GM18511 (cell line): ENCODE data around the gene HDAC11.
"Not testable (repeated sequence)": the region's sequence is repeated elsewhere in the genome, so short reads cannot be mapped to it uniquely, and the experiment has no call there.

Experiments used
- ATAC-seq: cut with Tn5 transposase; IDR thresholded peaks from one replicate; pipeline ENCODE4 v1.9.1; 2021; ENCODE audit warnings: mild to moderate bottlenecking, moderate library complexity; ENCODE audit not compliant: unreplicated experiment

HDAC11 gene

DNA sequence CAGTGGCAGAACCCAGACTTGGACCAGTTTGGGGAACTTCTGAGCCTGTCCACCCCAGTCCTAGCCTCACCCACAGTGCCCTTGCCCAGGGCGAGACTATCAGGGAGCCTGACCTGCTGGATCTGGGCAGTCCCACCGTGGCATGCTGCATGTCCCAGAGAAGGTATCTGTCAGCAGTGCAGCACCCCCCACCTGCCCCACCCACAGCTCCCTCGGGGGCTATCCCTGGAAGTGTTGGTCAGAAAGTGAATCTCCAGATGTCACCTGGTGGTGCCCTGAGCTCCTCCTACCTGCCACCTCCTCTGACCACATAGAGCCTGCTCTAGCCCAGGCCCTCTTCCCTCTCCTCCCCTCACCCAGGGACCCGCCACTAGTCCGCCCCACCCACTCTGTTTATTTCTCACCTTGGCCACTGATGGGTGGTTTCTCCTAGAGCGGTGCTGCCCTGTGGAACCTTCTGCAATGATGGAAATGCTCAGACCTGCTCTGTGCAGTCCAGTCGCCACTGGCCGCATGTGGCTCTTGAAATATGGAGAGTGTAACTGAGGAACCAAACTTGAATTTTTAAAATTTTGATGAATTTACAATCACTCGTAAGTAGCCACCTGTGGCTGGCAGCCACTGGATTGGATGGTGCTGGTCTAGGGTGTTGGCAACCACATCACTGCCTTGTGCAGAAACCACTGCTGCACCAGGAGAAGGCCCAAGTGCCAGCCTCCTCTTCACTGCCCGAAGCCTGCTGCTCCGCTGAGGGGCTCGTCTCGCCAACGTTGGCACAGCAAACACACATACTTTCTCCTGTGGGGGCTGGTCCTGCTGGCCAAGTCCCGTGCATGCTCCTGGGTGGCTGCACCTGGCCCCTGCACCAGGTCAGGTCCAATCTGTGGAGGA is 13.1 kb downstream of the HDAC11 start:
- no peak for ATAC-seq

DNA sequence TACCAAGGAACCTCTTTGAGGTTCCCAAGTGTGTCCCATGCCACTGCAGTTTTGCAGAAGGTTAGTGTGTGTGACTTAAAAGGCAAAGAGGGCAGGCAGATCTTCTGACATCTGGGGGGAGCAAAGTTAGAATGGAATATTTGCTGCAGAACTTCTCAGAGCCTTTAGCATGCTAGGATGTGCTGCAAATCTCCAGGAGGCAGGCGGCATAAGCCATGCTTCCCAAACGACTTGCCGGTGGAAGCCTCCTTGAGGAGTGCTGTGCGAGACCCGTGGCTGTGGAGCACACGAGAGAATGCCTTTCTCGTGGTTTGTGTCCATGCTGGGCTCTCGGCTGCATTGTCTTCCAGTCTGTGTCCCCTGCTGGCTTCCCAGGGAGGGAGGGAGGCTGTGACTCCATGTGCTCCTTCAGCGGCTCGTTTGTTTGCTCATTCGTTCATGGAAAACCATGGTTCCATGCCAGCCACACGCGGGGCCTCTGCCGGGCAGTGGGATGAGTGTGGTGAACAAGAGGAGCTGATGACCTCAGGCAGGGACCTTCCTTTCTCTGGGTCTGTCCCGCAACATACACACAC is 13.8 kb downstream of the HDAC11 start:
- no peak for ATAC-seq

DNA sequence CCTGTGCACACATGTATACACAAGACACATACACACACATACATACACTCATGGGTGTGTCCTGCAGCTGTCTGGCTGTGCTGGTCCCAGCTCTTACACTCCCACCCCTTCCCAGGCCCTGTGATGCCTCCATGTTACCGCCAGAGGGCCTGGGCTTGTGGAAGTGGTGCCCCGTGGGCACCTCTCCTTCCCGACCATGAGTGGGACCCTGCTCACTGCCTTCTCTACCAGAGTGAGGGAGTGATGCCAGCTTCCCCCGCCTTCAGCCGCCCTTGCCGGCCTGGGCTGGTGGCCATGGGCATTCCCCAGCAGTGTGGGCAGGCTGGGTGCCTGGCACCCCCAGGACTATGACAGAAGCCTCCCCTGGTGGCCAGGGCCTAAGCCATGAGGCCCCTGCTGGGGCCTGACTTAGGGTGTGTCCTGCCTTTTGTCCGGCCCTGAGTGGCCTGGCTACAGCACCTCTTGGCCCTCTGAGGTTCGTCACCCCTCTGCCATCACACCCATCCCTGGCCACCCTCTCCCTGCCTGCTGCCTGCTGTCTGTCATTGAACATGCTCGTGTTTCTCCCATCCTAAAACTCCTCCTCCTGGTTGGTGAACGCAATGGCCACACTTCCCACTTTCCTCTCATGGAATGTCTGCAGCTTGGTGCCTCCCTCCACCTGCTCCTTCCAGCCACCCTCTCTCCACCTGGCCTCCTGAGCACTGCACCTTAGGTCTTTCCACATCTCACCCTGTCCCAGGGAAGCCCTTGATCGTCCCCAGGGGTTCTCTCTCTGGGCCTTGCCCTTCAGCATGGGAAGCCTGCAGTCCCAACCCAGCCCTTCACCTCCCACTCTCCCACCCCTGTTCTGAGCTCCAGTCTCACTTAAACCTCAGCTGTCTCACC is 14.6 kb downstream of the HDAC11 start:
- ATAC-seq, result no peak

DNA sequence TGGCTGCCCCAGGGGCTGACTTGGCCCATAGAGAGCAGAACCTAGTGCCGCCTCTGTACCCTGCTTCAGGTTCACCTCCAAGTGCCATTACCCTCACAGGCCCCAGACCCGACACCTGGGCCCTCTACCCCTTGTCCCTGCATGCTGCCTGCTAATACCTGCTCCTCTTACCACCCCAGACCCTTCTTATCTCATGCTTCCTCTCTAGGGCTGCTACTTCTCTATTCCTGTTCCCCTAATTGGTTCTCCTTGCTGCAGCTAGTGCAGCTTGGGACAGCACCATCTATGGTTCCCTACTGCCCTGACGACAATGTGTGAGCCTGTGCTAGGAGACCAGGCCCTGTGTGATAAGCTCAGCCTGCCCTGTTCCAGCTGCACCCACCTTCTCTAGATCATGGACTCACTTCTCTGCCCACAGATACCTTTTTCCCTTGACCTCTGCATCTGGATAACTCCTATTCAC is 15.3 kb downstream of the HDAC11 start:
- no peak for ATAC-seq

DNA sequence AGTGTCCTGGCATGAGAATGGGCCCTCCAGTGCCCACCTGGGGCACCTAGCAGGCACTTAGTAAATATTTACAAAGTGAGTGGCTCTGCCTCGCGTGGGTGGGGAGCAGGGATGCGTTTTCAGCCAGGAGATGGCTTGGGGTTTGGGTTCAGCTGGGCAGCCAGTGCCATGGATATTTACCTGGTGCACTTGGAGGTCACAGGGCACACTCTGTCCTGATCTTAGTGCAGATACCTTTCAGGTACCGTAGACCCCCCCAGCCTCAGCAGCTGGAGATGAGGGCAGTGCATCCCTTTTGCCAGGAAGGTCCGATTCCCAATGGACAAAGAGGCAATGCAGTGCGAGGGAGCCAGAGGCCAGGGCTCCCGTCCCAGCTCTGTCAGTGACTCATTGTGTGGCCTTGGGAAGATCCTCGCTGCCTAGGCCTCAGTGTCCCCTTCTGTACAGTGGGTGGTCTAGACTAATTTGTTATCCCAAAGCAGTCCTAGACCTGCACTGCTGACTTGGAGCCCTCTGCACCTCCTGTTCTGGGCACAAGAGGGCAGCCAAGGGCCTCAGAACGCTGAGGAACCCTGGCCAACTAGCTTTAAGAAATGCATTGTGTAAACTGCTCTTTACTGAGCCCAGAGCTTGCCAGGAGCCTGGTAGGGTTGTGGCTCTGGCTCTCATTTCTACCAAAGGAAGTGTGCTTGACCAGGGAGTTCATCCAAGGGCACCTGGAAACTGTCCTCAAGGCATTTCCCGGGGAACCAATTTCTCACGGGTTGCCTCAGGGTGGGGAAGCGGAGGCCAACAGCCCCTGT is 16.0 kb downstream of the HDAC11 start:
- ATAC-seq, result no peak

DNA sequence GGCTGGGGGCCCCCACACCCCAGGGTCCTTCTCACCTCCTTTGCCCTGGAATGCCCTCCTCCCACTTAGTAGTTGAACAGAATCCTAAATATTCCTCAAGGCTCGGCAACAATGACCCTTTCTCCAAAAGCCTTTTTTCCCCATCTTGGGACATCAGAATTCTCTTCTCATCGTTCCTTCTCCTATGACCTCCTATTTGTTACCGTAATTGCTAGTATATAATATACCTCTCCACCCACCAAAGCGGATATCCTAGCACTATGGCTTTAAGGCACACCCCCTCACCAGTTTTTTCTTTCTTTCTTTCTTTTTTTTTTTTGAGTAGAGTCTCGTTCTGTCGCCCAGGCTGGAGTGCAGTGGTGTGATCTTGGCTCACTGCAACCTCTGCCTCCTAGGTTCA is 16.8 kb downstream of the HDAC11 start:
- ATAC-seq, result no peak

DNA sequence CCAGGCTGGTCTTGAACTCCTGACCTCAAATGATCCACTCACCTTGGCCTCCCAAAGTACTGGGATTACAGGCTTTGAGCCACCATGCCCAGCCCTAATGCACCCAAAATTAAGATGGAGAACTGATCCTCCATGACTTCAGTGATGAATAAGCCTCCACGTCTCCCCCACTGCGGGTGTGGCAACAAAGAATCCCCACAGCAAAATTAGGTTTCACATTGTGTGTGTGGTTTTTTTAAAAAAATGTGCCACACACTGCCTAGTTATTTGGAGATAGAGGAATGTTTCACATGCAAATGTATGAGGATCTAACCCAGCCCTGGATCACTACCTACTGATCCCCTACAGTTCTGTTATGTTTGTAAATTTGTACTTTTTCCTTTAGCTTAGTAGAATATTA is 17.3 kb downstream of the HDAC11 start:
- ATAC-seq, result no peak

DNA sequence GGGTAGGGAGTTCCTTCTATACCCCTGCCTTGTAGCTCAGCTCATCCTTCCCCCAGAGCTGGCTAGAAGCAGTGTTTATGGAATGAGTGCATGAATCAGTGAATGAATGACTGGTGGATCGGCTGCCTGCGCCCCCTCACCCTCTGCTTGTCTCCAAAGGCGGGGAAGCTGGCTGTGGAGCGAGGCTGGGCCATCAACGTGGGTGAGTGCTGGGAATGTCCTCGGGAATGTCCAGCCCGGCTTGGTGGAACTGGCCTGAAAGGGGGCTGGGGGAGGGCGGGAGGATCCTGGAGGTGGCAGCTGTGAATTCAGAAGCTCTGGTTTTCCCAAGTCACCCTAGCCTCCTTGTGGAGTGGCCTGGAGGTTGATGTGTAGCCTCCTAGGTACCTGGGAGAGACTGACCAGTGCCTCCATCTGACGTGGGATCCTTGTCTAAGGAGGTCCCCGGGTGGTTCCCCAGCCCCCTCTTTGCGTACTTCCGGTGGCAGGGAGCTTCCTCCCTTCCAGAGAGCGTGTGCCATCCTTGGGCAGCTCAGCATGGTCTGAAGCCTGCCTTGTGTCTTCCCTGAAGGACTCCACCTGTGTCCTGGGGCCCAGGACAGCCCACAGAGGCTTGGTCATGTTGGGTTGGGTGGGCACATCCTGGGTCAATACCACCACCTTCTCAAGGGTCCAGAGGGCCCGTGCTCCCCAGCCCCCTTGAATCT is 18.4 kb downstream of the HDAC11 start:
- ATAC-seq, result no peak

DNA sequence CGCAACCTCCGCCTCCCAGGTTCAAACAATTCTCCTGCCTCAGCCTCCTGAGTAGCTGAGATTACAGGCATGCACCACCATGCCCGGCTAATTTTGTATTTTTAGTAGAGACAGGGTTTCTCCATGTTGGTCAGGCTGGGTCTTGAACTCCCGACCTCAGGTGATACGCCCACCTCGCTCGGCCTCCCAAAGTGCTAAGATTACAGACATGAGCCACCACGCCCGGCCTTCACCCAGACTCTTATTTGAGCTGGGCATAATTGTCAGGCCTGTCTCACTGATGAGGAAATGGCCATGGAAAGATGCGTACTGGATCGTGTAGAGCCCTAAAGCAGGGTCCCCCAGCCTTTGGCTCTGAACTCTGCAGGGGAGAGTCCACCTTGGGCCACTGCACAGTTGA is 19.1 kb downstream of the HDAC11 start:
- ATAC-seq, result not testable (repeated sequence)

DNA sequence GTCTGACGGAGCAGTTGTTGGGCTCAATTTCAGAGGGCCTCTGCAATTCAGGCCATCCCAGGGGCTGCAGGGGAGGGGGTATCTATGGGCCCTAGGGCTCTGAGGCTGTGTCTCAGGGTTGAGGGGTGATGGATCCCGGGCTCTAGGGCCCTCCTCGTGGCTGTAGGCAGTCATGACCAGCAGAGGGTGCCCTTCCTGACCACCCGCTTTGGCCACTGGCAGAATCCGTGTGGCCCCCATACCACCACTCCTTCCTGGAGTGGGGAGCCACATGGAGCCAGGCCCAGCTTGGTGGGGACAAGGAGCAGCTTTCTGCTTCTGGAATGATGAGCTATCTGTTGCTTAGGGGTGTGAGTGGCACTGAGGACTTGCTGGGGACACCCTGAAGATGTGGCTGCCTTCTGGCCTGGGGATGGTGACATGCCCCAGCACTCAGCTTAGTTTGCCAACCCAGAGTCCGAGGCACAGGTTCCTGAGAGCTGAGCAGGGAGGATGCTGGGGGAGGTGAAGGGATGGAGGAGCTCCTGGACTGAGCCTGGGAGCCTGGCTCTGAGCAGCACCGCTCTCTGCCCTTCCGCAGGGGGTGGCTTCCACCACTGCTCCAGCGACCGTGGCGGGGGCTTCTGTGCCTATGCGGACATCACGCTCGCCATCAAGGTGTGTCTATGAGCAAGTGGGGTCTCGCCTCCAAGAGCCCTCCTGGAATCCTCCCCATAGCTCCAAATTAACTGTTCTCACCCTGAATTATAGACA is 20.2 kb downstream of the HDAC11 start:
- no peak for ATAC-seq

DNA sequence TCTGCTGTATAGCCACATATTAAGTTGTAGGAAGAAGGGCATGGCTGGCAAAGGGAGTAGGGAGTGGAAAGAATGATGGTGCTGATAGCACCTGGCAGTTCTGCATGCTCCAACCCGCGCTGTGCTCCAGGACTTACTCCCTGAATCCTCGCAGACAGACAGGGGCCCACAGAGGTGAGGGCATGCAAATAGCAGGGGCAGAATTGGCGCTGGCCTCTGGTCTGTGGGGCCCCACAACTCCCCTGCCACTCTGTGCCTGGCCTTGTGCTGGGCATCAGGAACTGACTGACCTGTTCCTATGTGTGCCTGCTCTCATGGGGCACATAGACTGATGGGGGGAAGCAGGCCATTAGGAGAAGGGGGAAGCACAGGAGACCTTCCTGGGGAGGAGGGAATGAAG is 20.9 kb downstream of the HDAC11 start:
- no peak for ATAC-seq

DNA sequence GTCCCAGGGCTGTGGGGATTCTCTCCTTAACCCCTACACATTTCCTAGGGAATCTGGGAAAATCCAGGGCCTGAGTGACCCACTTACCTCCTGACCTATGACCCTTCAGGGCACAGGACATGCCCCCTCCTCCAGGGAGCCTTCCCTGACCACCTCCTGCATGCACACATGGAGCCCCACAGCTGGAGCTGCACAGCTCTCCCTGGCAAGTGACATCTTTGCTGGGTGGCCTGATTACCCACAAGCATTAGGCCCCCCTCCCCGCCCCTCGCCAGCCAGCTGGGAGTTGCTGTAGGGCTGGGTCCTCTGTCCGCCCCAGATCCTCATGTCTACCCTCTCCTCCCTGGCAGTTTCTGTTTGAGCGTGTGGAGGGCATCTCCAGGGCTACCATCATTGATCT is 21.4 kb downstream of the HDAC11 start:
- ATAC-seq, result no peak

DNA sequence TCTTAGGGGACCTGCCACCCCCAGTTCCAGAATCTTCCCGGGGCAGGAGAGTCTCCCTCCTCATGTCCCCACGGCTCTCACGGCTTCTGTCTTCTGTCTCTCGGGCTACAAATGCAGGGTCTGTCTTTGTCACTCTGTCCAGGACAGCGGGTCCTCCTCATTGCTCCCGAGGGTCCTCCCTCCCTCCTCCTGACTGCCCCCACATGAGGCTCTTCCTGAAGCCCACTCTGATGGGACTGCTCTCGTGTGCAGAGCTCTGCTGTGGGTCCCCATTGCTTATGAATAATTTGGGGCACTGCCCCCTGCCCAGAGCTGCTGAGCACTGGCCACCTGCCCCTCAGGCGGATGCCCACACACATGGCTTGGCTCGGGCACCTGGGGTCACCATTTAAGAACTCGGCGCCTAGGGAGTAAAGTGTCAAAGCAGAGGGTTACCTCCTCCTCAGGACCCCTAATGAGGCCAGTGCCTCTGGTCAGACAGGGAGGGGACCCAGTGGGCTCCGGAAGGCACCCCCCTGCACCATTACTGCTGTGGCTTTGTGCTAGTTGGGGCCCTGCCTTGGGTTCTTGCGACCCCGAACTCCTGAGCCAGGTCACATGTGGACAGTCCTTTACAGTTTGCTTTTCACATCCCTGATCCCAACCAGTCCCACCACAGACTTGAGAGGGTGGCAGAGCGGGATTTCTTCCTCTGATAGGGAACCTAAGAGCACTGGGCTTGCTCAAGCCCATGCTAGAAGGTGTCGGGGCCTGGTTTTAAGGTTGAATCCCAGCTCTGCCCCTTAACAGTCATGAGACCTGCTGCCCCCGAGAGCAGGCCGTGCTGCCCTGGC is 22.1 kb downstream of the HDAC11 start:
- ATAC-seq, result no peak

DNA sequence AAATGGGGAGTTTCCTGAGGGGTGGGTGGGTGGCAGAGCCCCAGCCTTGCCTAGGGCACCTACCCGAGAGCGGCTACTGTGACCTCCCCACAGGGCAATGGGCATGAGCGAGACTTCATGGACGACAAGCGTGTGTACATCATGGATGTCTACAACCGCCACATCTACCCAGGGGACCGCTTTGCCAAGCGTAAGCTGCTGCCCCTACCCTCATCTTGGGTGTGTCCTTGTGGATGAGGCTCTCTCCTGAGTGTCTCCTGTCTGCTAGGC is 22.6 kb downstream of the HDAC11 start:
- no peak for ATAC-seq

DNA sequence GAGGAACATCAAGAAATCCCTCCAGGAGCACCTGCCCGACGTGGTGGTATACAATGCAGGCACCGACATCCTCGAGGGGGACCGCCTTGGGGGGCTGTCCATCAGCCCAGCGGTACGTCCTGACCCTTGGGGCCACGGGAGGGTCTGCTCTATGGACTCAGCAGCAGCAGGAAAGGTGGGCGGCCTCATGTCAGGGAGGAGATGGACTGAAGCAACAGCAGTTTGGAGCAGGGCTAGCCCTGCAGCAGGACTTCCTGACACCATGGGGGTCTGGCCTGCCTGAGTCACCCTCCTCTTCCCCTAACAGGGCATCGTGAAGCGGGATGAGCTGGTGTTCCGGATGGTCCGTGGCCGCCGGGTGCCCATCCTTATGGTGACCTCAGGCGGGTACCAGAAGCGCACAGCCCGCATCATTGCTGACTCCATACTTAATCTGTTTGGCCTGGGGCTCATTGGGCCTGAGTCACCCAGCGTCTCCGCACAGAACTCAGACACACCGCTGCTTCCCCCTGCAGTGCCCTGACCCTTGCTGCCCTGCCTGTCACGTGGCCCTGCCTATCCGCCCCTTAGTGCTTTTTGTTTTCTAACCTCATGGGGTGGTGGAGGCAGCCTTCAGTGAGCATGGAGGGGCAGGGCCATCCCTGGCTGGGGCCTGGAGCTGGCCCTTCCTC is 24.2 kb downstream of the HDAC11 start:
- ATAC-seq, result no peak

DNA sequence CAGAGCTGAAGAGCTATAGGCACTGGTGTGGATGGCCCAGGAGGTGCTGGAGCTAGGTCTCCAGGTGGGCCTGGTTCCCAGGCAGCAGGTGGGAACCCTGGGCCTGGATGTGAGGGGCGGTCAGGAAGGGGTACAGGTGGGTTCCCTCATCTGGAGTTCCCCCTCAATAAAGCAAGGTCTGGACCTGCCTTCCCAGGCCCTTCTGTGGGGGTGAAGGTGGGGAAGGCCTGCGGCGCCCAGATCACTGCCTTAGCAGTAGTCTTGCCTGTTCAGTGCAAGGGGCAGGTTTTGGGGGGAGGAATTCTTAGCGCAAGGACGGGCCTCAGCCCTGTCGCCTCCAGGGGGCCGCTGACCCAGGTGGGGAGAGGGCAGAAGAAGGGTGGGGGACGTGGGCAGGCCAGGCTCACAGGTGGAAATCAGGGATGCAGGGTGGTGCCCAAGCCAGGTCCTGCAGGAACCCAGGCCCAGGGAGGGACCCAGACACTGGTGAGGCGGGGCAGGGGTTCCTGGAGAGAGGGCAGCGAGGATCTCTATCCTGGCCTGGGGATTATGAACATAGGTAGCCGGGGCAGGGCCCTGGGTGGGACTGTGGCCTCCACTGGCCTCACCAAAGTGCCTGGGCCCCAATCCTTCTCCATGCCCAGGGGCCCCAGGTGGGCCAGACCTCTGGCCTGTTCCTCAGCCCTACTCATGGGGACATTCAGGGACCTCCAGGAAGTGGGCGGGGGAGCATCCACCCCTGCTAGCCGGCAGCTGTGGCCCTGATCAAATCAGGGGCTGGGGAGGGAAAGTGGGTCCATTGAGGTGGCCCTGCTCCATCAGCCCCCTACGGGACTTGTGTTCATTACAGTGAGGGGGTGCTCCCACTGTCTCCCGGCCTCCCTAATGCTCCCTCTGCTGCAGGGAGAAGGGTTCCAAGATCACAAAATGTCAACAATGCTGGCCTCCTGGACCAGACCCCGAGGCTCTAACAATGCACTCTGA is 25.3 kb downstream of the HDAC11 start:
- no peak for ATAC-seq

DNA sequence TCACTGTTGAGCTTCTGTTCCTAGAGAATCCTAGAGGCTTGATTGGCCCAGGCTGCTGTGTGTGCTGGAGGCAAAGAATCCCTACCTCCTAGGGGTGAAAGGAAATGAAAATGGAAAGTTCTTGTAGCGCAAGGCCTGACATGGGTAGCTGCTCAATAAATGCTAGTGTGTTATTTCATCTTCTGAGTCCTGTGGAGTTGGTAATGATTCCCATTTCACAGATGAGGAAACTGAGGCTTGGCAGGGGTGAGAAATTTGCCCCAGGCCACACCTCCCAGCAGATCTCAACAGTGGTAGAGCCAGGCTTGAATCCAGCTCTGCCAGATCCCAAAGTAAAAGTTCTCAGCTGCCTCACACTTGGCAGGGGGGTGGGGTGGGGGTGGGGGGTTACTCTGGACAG is 26.1 kb downstream of the HDAC11 start:
- ATAC-seq, result no peak
